Measurements from ENCODE around the gene ZCCHC8.

- TF ChIP-seq CTCF (IDR thresholded peaks at IDR 0.05) (no peak), ZFX (IDR thresholded peaks at IDR 0.05; ENCODE audit: borderline replicate concordance) (no peak)
Measured at GRCh38 chr12:122545855-122546254, 45.1 kb upstream of the ZCCHC8 start.
